ENCODE data around the gene DUSP22. TPM values are rescaled to one million over a fixed set of nuclear protein-coding genes. Genes with fewer than 3 reads are reported as not detected.

The DUSP22 gene
- total RNA-seq, 1 donor from 2014 or later: 61.2 TPM

DNA sequence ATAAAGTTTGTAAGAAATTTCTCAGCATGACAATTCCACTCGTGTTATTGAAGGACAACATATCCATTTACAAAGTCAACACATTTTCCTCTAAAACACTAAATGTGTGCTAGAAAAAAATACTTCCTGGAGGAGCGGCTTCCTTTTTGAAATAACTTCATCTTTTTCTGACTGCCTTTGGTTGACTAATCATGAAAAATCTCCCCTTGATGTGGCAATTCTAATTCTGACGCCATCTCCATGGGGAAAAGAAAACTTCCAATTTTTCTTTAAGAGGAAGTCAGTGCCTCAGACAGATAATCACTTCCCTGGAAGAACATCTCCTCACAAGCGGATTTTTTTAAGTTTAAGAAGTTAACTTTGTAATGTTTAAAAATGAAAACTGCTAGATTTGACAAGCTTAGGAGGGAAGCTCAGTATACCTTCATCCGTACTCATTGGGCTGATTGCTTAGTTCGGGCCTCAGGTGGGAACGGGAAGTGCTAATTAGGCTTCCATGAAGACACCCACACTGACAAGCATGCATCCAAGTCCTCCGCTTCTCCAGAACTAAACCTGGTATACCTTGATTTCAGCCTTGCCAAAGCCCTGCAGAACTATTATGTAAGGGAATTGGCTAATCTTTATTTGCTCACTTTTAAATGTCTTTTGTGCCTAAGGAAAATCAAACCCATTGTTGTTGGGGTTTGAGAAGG lies 35.1 kb upstream of the DUSP22 start:
- no peak for ATAC-seq
- DNase-seq: no peak
- TF ChIP-seq, protein P1, sequence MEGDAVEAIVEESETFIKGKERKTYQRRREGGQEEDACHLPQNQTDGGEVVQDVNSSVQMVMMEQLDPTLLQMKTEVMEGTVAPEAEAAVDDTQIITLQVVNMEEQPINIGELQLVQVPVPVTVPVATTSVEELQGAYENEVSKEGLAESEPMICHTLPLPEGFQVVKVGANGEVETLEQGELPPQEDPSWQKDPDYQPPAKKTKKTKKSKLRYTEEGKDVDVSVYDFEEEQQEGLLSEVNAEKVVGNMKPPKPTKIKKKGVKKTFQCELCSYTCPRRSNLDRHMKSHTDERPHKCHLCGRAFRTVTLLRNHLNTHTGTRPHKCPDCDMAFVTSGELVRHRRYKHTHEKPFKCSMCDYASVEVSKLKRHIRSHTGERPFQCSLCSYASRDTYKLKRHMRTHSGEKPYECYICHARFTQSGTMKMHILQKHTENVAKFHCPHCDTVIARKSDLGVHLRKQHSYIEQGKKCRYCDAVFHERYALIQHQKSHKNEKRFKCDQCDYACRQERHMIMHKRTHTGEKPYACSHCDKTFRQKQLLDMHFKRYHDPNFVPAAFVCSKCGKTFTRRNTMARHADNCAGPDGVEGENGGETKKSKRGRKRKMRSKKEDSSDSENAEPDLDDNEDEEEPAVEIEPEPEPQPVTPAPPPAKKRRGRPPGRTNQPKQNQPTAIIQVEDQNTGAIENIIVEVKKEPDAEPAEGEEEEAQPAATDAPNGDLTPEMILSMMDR (IDR thresholded peaks at IDR 0.05): no peak

DNA sequence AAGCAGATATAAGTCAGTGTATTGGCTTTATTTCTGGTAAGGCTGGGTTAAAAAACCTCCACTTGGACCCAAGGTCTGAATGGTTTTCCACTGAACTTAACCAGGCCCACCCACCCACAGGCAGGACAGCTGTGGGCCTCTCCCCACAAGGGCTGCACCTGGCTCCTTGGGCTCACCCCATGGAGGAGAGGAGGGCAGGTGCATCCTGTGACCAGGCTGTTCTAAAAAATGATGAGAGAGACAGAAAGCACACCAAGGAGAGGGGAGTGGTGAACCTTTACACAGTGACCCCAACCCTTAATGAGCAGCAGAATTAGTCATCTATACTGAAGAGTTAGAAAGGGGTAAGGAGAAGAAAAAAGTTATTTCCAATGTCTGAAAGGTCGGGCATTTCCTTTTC lies 34.5 kb upstream of the DUSP22 start:
- H3K4me1 ChIP-seq: peaks cover 5% of the 10 kb centered on the region
- ATAC-seq (no peak), DNase-seq (no peak)
- H3K36me3 ChIP-seq: no peaks in the 10 kb centered on the region
- intact Hi-C loops (cut with DNase I): no loop called here
- no peak overlapping the region for H3K27ac ChIP-seq
- TF ChIP-seq, protein P1 (IDR thresholded peaks at IDR 0.05): no peak
- no peak overlapping the region for H3K4me3 ChIP-seq
- no peaks in the 10 kb centered on the region for H3K9me3 ChIP-seq
- H3K27me3 ChIP-seq: no peaks in the 10 kb centered on the region

More for the DNA sequence above, 35.1 kb upstream of the DUSP22 start:
- Histone ChIP-seq H3K27ac (no peak overlapping the region), H3K9me3 (no peaks in the 10 kb centered on the region), H3K36me3 (no peaks in the 10 kb centered on the region), H3K27me3 (no peaks in the 10 kb centered on the region), H3K4me3 (no peak overlapping the region), H3K4me1 (peaks cover 5% of the 10 kb centered on the region)
- intact Hi-C loops (cut with DNase I): no loop called here

DNA sequence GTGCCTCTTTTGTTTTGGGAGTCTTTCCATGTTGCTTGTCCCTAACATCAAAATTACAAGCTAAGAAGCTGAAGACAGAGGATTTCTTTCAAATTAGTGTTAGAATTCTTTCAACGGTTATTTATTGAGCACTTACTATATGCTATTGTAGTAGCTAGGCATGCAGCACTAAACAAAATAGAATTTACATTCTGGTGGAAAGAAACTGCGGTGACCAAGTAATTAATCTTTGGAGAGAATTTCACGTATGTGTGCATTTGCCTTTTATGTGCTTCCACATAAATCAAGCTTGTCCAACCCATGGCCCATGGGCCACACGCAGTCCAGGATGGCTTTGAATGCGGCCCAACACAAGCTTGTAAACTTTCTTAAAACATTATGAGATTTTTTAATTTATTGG lies 33.0 kb upstream of the DUSP22 start:
- no peaks in the 10 kb centered on the region for H3K36me3 ChIP-seq

DNA sequence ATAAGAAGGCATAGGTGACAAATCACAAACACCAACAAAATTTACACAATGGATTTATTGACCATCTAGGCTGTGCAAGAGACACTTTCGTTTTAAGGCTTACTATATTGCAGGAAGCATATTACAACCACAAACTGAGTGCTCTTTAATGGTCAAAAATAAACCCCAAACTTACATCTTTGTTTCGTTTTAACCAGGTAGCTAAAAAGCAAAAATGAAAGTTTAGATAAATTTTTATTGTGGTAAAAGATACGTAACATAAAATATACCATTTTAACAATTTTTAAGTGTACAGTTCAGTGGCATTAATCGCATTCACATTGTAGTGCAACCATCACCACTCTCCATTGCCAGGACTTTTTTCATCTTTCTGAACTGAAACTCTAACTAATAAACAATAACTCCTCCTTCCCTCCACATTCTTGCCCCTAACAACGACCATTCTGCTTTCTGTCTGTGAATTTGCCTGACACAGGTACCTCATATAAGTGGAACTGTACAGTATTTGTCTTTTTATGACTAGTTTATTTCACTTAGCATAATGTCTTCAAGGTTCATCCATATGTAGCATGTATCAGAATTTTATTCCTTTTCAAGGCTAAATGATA lies 32.3 kb upstream of the DUSP22 start:
- TF ChIP-seq, protein P1 (IDR thresholded peaks at IDR 0.05): no peak
- Histone ChIP-seq H3K4me1 (peaks cover 5% of the 10 kb centered on the region), H3K4me3 (no peak overlapping the region), H3K27me3 (no peaks in the 10 kb centered on the region), H3K9me3 (no peaks in the 10 kb centered on the region), H3K36me3 (no peaks in the 10 kb centered on the region), H3K27ac (no peak overlapping the region)
- intact Hi-C loops (cut with DNase I): no loop called here
- no peak for ATAC-seq
- DNase-seq: no peak

More for the DNA sequence above, 33.0 kb upstream of the DUSP22 start:
- DNase-seq (no peak), ATAC-seq (no peak)
- intact Hi-C loops (cut with DNase I): no loop called here
- peaks cover 5% of the 10 kb centered on the region for H3K4me1 ChIP-seq
- H3K4me3 ChIP-seq: no peak overlapping the region
- no peaks in the 10 kb centered on the region for H3K9me3 ChIP-seq
- no peak overlapping the region for H3K27ac ChIP-seq
- TF ChIP-seq, protein P1 (IDR thresholded peaks at IDR 0.05): no peak
- H3K27me3 ChIP-seq: no peaks in the 10 kb centered on the region

DNA sequence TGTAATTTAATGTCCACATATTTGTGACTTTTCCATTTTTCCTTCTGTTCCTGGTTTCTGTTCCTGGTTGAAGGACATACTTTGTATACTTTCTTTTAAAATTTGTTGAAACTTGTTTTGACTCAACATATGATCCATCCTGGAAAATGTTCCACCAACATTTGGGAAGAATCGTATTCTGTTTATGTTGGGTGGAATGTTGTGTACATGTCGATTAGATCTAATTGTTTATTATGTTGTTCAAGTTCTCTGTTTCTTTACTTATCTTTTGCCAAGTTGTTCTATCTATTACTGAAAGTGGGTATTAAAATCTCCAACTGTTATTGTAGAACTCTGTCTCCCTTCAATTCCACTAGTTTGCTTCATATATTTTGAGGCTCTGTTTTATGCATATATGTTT lies 27.7 kb upstream of the DUSP22 start:
- no peak overlapping the region for H3K27ac ChIP-seq
- DNase-seq: no peak
- TF ChIP-seq, protein P1 (IDR thresholded peaks at IDR 0.05): no peak
- H3K9me3 ChIP-seq: no peaks in the 10 kb centered on the region
- no peak overlapping the region for H3K4me3 ChIP-seq
- no peaks in the 10 kb centered on the region for H3K27me3 ChIP-seq
- intact Hi-C loops (cut with DNase I): no loop called here
- ATAC-seq: no peak
- no peaks in the 10 kb centered on the region for H3K4me1 ChIP-seq
- no peaks in the 10 kb centered on the region for H3K36me3 ChIP-seq
